IMR-90 (cell line): ENCODE measurements around the gene DBP.
A peak's percentile ranks its signal among the peaks of the same experiment; 100 is the strongest.

Experiments used
- BHLHE40 ChIP-seq: fragments of 150-350 bp; IDR thresholded peaks from 2 replicates; pipeline ENCODE4 v1.6.1; 2016; ENCODE audit warnings: mild to moderate bottlenecking, low read depth, low read length
- CEBPB ChIP-seq: IDR thresholded peaks from 2 replicates; pipeline ENCODE4 v1.6.1; 2012; ENCODE audit warnings: low read depth, low read length, improper control_type of control experiment
- CHD1 ChIP-seq: IDR thresholded peaks from 2 replicates; pipeline ENCODE4 v1.6.1; 2012; ENCODE audit warnings: low read depth, low read length, improper control_type of control experiment
- FOS ChIP-seq: fragments of 150-350 bp; IDR thresholded peaks from 2 replicates; pipeline ENCODE4 v1.6.1; 2016; ENCODE audit warnings: low read depth, low read length
- MAFK ChIP-seq: IDR thresholded peaks from 2 replicates; pipeline ENCODE4 v1.6.1; 2012; ENCODE audit warnings: low read depth, low read length, improper control_type of control experiment
- MXI1 ChIP-seq: IDR thresholded peaks from 2 replicates; pipeline ENCODE4 v1.6.1; 2012; ENCODE audit warnings: low read depth, mild to moderate bottlenecking, low read length, moderate library complexity, borderline replicate concordance
- POLR2A ChIP-seq: IDR thresholded peaks from 2 replicates; pipeline ENCODE4 v1.6.1; 2012; ENCODE audit warnings: mild to moderate bottlenecking, low read depth, low read length
- RAD21 ChIP-seq: IDR thresholded peaks from 2 replicates; pipeline ENCODE4 v1.6.1; 2012; ENCODE audit warnings: low read length, improper control_type of control experiment
- RCOR1 ChIP-seq: IDR thresholded peaks from 2 replicates; pipeline ENCODE4 v1.6.1; 2012; ENCODE audit warnings: mild to moderate bottlenecking, low read length, improper control_type of control experiment; ENCODE audit not compliant: insufficient replicate concordance
- SMC3 ChIP-seq: fragments of 150-350 bp; IDR thresholded peaks from 2 replicates; pipeline ENCODE4 v1.6.1; 2016; ENCODE audit warnings: low read depth, mild to moderate bottlenecking, antibody characterized with exemption, low read length, moderate library complexity
- TF ChIP-seq, protein P1 (sequence below): fragments of 150-350 bp; IDR thresholded peaks from 2 replicates; pipeline ENCODE4 v1.6.1; 2016; ENCODE audit warnings: low read depth, mild to moderate bottlenecking, low read length, moderate library complexity, borderline replicate concordance
- TF ChIP-seq, protein P2 (sequence below): conservative IDR thresholded peaks from 2 replicates; pipeline ENCODE4 v1.5.1; 2012; ENCODE audit warnings: mild to moderate bottlenecking, low read depth, low read length, improper control_type of control experiment
- TF ChIP-seq, protein P3 (sequence below): fragments of 150-350 bp; IDR thresholded peaks from 2 replicates; pipeline ENCODE4 v1.6.1; 2017; ENCODE audit warnings: mild to moderate bottlenecking, antibody characterized with exemption, low read length, low read depth

DNA sequence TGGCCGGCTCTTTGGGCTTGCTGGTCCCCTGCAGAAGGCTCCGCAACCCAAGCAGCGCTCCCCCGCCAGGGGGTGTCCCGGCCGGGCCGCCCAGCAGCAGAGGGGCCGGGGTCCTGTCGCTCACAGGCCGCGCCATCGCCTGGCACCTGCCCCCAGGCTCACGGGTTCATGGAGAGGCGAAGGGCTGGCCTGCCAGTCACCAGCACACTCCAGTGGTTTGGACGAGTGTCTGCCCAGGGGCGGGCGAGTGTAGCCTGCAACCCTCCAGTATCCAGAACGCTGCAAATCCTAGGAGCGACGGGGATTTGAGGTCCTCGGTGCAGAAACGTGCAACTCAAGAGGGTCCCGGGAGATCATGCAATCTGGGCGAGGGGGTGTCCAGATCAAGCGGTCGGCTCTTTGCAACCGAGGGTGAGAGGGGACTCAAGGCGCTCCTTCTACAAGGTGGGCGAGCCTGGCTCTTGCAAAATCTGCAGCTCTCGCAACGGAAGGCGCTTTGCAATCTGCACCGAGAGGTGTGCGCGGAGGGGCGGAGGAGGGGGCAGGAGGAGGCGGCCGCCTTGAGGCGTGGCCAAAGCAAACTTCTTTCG is at the start of gene DBP:
- TF ChIP-seq, protein P1, sequence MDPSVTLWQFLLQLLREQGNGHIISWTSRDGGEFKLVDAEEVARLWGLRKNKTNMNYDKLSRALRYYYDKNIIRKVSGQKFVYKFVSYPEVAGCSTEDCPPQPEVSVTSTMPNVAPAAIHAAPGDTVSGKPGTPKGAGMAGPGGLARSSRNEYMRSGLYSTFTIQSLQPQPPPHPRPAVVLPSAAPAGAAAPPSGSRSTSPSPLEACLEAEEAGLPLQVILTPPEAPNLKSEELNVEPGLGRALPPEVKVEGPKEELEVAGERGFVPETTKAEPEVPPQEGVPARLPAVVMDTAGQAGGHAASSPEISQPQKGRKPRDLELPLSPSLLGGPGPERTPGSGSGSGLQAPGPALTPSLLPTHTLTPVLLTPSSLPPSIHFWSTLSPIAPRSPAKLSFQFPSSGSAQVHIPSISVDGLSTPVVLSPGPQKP: no peak
- TF ChIP-seq, protein P2, sequence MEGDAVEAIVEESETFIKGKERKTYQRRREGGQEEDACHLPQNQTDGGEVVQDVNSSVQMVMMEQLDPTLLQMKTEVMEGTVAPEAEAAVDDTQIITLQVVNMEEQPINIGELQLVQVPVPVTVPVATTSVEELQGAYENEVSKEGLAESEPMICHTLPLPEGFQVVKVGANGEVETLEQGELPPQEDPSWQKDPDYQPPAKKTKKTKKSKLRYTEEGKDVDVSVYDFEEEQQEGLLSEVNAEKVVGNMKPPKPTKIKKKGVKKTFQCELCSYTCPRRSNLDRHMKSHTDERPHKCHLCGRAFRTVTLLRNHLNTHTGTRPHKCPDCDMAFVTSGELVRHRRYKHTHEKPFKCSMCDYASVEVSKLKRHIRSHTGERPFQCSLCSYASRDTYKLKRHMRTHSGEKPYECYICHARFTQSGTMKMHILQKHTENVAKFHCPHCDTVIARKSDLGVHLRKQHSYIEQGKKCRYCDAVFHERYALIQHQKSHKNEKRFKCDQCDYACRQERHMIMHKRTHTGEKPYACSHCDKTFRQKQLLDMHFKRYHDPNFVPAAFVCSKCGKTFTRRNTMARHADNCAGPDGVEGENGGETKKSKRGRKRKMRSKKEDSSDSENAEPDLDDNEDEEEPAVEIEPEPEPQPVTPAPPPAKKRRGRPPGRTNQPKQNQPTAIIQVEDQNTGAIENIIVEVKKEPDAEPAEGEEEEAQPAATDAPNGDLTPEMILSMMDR: no peak
- no peak for TF ChIP-seq POLR2A
- TF ChIP-seq, protein P3, sequence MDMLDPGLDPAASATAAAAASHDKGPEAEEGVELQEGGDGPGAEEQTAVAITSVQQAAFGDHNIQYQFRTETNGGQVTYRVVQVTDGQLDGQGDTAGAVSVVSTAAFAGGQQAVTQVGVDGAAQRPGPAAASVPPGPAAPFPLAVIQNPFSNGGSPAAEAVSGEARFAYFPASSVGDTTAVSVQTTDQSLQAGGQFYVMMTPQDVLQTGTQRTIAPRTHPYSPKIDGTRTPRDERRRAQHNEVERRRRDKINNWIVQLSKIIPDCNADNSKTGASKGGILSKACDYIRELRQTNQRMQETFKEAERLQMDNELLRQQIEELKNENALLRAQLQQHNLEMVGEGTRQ: no peak
- TF ChIP-seq FOS: no peak
- peak; percentile 57; the same call in 1 of the 2 replicates for TF ChIP-seq CEBPB
- TF ChIP-seq CHD1: no peak
- no peak for TF ChIP-seq RAD21
- TF ChIP-seq SMC3: no peak
- TF ChIP-seq MAFK: no peak
- no peak for TF ChIP-seq RCOR1
- no peak for TF ChIP-seq MXI1
- no peak for TF ChIP-seq BHLHE40
